GM12872 (cell line): ENCODE measurements around the gene BRD4.

Source experiments
- CTCF ChIP-seq: IDR thresholded peaks from 3 replicates; pipeline ENCODE4 v1.5.1; 2011; ENCODE audit warnings: low read depth, mild to moderate bottlenecking, low read length, moderate library complexity; ENCODE audit not compliant: insufficient read depth

BRD4 gene

GRCh38 chr19:15263361-15263985, 68.9 kb downstream of the BRD4 start:
- no peak for TF ChIP-seq CTCF

GRCh38 chr19:15262011-15262410, 70.3 kb downstream of the BRD4 start:
- no peak for TF ChIP-seq CTCF

- TF ChIP-seq CTCF: peak; percentile 33; the same call in 1 of the 3 replicates
Measured at GRCh38 chr19:15260939-15261338, 71.4 kb downstream of the BRD4 start.

GRCh38 chr19:15259907-15260306, 72.4 kb downstream of the BRD4 start:
- no peak for TF ChIP-seq CTCF

- TF ChIP-seq CTCF: no peak
Measured at GRCh38 chr19:15257782-15258181, 74.6 kb downstream of the BRD4 start.

- TF ChIP-seq CTCF: no peak
Measured at GRCh38 chr19:15256708-15257331, 75.5 kb downstream of the BRD4 start.

- no peak for TF ChIP-seq CTCF
Measured at GRCh38 chr19:15255359-15255990, 76.9 kb downstream of the BRD4 start.
